ENCODE results near the gene CCDC85A.

GRCh38 chr2:56215911-56216310 lies 32.1 kb downstream of the CCDC85A start:
- TF ChIP-seq EZH2phosphoT487 (IDR thresholded peaks at IDR 0.05; ENCODE audit: low read depth, severe bottlenecking, unreplicated experiment) = no peak
- no peak for TF ChIP-seq CTCF (IDR thresholded peaks at IDR 0.05; ENCODE audit: poor library complexity)
